RWPE1 (cell line): ENCODE data around the gene SF3B2.
A peak's percentile ranks its signal among the peaks of the same experiment; 100 is the strongest.

ENCODE experiments used
- CTCF ChIA-PET: fragments of 350-600 bp; sonication (Branson Sonifier 250); formaldehyde crosslinking; extraction: SDS; loops from one replicate; lab custom pipeline; 2021; lab: Yijun Ruan, JAX
- POLR2A ChIA-PET: fragments of 400-600 bp; formaldehyde crosslinking; extraction: SDS; loops from one replicate; lab custom pipeline; 2020; ENCODE audit warnings: antibody characterized with exemption; ENCODE audit not compliant: low non-redundant PET; lab: Yijun Ruan, JAX
- DNase-seq: peaks from one replicate; pipeline ENCODE4 v3.0.0; 2012; ENCODE audit warnings: low spot score
- H3K27ac ChIP-seq: fragments of 450-650 bp; 2 replicates; pipeline ENCODE4 v1.5.1; 2017
- TF ChIP-seq, protein P1 (sequence below): fragments of 450-650 bp; conservative IDR thresholded peaks from 2 replicates; pipeline ENCODE4 v1.5.1; 2017; ENCODE audit warnings: low read depth, mild to moderate bottlenecking

The SF3B2 gene

DNA sequence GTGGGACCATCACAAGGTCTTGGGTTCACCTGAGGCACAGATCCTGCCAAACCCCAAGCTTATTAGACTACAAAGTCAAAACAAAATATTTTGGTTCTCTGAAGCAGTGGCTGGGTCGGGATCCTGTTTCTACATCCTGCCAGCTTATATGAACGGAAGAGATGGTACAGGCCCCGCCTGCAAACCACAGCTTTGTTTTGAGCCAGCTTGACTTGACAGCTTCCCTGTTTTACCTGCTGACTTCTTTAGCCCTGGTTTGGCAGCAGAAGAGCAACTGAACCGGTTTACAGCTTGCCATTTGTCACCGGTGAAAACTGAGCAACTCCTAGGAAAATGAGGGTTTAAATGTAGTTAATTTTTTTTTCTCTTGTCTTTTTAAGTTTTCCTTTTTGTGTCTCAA is 29.3 kb downstream of the SF3B2 start:
- POLR2A ChIA-PET = interaction anchor here (0.5 kb wide), 2 partner anchors 141 to 1302 kb away, joined by 5 to 11 read pairs; no protein-coding TSS in a partner anchor
- peak overlapping the region; percentile 84 for H3K27ac ChIP-seq
- TF ChIP-seq, protein P1, sequence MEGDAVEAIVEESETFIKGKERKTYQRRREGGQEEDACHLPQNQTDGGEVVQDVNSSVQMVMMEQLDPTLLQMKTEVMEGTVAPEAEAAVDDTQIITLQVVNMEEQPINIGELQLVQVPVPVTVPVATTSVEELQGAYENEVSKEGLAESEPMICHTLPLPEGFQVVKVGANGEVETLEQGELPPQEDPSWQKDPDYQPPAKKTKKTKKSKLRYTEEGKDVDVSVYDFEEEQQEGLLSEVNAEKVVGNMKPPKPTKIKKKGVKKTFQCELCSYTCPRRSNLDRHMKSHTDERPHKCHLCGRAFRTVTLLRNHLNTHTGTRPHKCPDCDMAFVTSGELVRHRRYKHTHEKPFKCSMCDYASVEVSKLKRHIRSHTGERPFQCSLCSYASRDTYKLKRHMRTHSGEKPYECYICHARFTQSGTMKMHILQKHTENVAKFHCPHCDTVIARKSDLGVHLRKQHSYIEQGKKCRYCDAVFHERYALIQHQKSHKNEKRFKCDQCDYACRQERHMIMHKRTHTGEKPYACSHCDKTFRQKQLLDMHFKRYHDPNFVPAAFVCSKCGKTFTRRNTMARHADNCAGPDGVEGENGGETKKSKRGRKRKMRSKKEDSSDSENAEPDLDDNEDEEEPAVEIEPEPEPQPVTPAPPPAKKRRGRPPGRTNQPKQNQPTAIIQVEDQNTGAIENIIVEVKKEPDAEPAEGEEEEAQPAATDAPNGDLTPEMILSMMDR = no peak
- DNase-seq = peak; percentile 72
- CTCF ChIA-PET = no interaction called here

DNA sequence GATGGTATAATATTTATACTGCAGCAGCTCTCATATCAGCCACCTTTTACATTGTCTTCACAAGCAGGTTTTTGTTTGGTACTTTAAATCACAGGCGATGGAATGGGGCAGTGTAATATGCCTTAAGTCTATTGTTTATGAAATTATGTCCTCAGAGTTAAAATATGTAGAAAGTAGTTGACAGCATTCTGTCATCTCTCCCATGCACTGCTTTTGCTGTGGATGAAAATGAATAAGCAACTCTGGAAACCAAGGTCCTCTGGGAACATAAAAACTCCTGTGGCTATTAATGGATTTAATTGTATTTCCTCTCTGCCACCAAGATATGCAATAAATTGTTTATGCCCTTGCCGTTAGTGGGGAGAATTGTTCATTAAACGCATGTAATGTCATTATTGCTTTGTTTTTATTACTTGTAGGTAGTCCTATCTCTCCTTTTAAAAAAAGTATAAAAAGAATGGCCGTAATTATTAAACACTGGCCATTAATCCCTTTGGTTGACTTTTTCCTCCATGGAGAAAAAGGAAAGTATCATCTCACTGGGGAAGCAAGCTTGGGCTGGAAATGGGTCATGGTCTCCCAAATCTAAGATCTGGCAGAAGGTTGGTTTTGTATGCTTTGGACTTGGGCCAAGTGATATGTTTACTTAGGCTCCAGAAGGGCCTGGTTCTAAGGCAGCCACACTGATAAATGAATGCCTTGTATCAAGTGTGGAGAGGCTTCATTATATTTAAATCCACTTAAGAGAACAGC is 31.0 kb downstream of the SF3B2 start:
- CTCF ChIA-PET = interaction anchor here (0.7 kb wide), 1 partner anchor 87 kb away, joined by 4 read pairs; no protein-coding TSS in a partner anchor
- POLR2A ChIA-PET = no interaction called here
- no peak for DNase-seq
- TF ChIP-seq, protein P1 = no peak
- H3K27ac ChIP-seq = no peak overlapping the region

DNA sequence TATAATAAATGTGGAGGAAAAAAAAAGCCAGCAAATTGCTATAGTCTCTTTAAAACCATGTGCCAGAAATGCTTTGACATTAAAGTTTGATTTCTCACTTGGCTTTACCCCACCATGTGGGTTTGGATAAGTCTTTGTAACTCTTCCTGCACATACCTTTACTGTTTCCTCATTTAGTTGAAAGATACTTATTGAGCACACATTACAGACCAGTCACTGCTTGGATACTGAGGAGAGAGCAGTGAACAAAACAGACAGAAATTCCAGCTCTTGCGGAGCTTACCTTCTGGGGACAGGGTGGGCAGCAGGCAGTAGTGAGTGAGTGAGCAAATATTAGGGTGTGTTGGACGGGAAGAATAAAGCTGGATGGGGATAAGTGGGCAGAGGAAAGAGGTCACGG is 31.6 kb downstream of the SF3B2 start:
- TF ChIP-seq, protein P1 = no peak
- DNase-seq = no peak
- ChIA-PET POLR2A (no interaction called here), CTCF (interaction anchor here (0.7 kb wide), 1 partner anchor 87 kb away, joined by 4 read pairs; no protein-coding TSS in a partner anchor)
- no peak overlapping the region for H3K27ac ChIP-seq

DNA sequence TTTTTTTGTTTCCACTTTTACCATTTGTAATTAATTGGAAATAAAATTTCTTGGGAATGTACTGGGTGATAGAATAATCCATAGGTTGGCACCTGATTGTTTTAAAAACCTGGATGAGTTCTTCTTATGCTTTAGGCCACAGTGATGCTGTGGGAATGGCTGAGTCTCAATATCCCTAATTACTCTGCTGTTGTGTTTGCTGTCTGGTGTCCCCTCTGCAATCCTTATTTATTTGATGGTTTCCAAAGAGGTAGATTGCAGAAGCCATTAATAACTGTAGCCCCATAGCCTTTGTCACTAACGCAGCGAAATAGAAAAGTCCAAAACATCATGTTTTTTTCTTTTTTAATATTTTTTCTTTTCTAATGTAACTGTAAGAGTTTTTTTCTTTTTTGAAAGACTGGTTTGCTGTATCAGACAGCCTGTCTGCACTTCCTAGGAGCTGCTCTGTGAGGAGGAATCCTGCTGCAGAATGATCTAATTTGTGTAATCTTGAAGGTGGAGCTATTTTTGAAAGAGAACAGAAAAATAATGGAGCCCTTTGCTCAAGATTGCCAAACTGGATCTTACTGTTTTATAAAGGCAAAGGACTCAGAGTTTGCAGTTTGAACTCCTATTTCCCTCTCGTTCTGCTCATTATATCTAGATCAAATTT is 32.8 kb downstream of the SF3B2 start:
- POLR2A ChIA-PET = no interaction called here
- H3K27ac ChIP-seq = no peak overlapping the region
- TF ChIP-seq, protein P1 = no peak
- DNase-seq = no peak
- CTCF ChIA-PET = interaction anchor here (0.6 kb wide), 1 partner anchor 511 kb away, joined by 3 read pairs; no protein-coding TSS in a partner anchor

DNA sequence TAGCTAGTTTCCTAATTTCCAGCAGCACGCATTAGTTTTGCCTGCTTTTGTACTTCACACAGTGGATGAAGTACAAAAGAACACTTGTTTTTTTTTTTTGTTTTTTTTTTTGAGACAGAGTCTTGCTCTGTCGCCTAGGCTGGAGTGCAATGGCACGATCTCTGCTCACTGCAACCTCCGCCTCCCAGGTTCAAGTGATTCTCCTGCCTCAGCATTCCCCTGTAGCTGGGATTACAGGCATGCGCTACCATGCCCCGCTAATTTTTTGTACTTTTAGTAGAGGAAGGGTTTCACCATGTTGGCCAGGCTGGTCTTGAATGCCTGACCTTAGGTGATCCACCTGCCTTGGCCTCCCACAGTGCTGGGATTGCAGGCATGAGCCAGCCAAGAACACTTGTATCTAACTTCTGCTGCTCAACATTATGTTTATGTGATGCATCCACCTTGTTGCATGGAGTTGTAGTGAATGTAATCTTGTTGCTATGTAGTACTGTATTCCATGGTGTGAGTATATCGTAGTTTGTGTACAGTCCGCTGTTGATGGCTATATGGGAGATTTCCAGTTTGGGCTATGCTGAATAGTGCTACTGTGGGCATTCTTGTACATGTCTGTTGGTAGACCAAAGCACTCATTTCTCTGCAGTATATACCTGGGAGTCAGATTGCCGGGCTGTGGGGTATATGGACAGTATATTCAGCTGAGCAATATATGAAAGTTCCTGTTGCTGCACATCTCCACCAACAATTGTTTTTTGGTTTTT is 35.2 kb downstream of the SF3B2 start:
- TF ChIP-seq, protein P1 = no peak
- CTCF ChIA-PET = interaction anchor here (0.6 to 0.7 kb wide), 2 partner anchors 8 to 343 kb away, joined by 4 to 5 read pairs; no protein-coding TSS in a partner anchor
- DNase-seq = no peak
- POLR2A ChIA-PET = no interaction called here
- no peak overlapping the region for H3K27ac ChIP-seq

DNA sequence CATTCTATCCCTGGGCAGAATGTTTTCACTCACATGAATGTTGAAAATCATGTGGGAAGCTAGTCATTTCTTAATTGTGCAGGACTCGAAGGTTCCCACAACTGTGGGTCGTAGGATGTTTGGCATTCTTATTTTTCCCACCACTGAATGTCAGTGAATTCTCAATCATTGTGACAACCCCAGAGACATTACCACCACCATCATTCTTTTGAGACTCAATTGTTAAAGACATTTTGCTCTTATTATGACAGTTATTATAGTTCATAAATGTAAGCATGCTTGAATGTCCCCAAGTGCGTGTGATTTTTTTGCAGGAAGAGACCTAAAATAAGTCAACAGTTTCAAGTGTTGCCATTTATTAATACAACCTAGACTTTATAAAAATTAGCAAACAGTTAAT is 36.9 kb downstream of the SF3B2 start:
- H3K27ac ChIP-seq = no peak overlapping the region
- DNase-seq = no peak
- POLR2A ChIA-PET = no interaction called here
- CTCF ChIA-PET = interaction anchor here (0.5 to 0.6 kb wide), 2 partner anchors 21 to 134 kb away, joined by 3 to 4 read pairs; no protein-coding TSS in a partner anchor
- TF ChIP-seq, protein P1 = no peak
